Astrocyte of the spinal cord (primary cell): Measurements from ENCODE around the gene HOXB3.

Experiments
- DNase-seq: peaks from one replicate; pipeline ENCODE4 v3.0.0; 2011; ENCODE audit warnings: low read depth, low spot score
- H3K4me3 ChIP-seq: 2 replicates; pipeline ENCODE4 v1.5.1; 2011; ENCODE audit warnings: low read depth, mild to moderate bottlenecking, low read length, moderate library complexity
- in situ Hi-C: cut with HindIII; loops from 2 replicates; pipeline ENCODE4 v1.10.0; 2017; ENCODE audit warnings: low sequenced_read_pairs
- TF ChIP-seq, protein P1 (sequence below): IDR thresholded peaks from 2 replicates; pipeline ENCODE4 v1.5.1; 2012; ENCODE audit warnings: low read depth, mild to moderate bottlenecking, low read length, inconsistent platforms

Gene HOXB3

DNA sequence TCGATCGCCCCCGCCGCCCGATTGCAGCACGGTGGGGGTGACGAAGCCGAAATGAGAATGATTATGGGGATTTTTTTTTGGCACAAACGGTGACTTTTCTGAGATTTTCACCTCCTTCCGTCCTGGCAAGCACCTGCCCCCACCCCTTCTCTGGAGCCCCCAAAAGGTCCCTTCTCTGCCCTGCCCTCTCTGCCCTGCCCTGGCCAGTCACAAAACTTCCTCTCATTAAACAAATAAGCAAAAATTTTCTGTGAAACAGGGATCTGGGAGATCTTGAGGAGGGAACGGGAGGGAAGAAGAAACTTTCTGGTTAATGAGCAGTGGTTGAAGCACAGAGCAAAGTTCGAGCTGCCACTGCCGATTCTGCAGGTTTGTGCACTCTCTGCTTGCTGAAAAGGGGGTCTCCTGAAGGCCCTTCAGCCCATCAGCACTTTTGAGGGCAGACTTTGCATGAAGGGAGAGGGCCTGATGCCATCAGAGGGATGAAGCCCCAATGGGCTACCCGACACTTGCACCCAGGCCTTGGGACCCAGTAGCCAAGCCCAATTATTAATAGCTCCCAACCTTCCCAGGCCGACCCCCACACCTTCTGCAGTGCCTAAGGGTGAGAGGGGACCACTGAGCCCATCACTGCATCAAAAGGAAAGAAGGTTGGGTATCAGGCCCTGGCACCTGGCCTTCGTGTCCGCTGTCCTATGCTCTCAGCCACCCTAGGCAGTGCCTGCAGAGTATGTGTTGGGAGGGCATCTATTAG, 26.1 kb upstream of the HOXB3 start:
- in situ Hi-C loops = no loop called here
- peak overlapping the region; percentile 75 for H3K4me3 ChIP-seq
- DNase-seq = peak; percentile 50
- TF ChIP-seq, protein P1, sequence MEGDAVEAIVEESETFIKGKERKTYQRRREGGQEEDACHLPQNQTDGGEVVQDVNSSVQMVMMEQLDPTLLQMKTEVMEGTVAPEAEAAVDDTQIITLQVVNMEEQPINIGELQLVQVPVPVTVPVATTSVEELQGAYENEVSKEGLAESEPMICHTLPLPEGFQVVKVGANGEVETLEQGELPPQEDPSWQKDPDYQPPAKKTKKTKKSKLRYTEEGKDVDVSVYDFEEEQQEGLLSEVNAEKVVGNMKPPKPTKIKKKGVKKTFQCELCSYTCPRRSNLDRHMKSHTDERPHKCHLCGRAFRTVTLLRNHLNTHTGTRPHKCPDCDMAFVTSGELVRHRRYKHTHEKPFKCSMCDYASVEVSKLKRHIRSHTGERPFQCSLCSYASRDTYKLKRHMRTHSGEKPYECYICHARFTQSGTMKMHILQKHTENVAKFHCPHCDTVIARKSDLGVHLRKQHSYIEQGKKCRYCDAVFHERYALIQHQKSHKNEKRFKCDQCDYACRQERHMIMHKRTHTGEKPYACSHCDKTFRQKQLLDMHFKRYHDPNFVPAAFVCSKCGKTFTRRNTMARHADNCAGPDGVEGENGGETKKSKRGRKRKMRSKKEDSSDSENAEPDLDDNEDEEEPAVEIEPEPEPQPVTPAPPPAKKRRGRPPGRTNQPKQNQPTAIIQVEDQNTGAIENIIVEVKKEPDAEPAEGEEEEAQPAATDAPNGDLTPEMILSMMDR = no peak

DNA sequence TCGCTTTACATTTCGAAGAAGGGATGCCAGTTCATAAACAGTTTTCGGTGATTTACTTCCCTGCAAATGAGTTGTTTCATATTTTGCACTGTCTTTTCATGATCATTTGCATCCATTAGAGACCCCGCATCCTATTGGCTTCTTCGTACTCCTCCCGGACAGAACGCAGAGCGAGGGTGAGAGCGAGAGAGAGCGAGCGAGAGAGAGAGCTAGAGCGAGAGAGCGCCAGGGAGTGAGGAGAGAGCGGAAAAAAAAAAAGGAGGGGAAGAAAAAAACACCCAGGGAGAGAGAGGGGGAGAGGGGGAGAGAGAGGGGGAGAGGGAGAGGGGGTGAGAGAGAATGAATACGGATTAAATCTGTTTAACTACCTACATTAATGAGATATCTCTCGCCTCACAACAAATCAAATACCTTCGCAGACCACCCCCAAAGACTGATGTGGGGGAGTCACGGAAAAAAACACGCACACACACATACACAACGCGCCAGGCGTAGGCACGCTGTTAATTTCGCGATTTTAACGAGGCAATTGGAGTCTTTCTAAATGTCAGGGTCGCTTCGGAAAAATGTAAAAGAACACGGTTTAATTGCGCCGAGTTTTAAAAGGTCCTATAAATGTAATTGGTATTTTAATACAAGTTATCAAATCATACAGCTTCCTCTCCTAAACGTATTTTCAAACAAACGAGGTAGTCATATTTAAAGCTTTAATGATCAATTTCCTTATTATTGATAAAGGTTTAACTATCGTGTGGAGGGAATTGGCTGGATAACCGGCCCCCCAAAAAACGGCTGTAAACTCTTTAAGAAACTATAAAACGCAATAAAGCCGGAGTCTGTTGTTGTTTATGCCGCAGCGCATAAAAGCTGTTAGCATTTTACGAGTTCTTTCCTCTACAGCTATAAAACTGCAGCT, 25.3 kb upstream of the HOXB3 start, which contains the start of gene HOXB8:
Gene HOXB8, minus strand, starts transcription at position 246 of the 916 bp plus-strand sequence. CDS start 588 bp downstream, outside the sequence.
- TF ChIP-seq, protein P1 = no peak
- in situ Hi-C loops = no loop called here
- H3K4me3 ChIP-seq = peak within 1 kb of the TSS; percentile 75
- DNase-seq = peak; percentile 86

DNA sequence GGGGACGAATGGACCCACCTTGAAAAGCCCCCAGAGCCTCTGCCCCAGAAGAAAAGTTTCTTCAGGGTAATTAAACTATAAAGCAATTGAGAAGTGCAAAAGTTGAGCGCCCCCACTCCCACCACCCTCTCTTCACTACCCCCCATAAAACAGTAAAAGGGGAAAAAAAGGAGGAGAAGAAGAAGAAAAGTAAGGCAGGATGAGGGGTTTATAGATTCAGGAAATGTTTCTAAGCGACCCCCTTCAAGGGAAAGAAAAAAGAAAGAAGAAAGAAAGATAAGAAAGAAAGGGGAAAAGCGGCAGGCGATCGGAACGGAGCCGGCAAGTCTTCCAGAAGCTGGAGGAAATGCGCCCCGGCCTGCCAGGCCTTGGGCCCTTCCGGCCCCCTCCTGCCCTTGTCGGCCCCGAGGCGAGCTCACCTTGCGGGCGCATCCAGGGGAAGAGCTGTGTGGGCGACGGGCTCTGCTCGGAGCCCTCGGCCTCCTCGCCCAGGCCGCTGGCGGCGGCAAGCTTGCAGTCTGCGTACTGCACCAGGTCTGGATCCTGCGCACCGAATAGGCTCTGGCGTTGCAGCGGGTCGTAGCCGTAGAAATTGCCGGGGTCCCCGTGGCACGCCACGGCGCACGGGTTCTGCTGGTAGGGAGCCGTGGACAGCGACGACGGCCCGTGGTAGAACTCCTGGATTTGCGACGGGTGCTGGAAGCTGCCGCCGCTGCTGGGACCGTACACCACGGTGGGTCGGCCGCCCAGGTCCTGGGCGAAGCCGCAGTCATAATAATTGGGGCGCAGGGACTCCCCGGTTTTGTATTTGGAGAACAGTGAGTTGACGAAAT, 24.0 kb upstream of the HOXB3 start:
- in situ Hi-C loops = no loop called here
- peak overlapping the region; percentile 75 for H3K4me3 ChIP-seq
- DNase-seq = peak; percentile 44
- TF ChIP-seq, protein P1 = no peak

DNA sequence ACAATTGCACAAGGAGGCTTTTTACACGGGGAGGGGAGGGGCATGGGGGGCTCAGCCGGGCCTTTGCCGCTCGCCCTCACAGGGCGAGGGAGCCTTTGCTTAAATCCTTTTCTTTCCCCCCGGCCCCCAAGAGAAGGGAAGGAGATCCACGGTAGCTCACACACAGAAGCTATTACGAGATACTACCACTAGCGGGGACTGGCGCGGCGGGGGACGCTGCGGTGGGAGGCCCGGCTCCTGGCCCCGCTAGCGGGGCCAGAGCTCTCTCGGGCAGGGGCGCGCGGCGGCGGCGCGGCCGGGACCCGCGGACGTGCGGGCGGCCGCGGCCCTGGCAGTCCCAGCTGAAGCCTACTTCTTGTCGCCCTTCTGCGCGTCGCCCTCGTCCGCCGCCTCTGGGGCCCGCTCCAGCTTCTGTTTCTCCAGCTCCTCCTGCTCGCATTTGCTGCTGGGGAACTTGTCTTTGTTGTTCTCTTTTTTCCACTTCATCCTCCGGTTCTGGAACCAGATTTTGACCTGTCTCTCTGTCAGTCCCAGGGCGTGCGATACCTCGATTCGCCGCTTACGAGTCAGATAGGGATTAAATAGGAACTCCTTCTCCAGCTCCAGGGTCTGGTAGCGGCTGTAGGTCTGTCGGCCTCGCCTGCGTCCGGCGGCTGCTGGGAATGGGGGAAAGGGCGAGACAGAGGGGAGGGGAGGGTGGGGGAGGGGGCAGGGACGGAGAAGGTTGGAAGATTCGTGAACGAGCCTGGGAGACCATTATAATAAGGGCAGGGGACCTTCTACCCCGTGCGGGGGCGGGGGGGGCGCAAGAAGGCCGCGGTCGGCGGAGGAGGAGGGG, 23.0 kb upstream of the HOXB3 start:
- TF ChIP-seq, protein P1 = peak; percentile 11
- in situ Hi-C loops = no loop called here
- peak; percentile 53 for DNase-seq
- H3K4me3 ChIP-seq = peak overlapping the region; percentile 75

DNA sequence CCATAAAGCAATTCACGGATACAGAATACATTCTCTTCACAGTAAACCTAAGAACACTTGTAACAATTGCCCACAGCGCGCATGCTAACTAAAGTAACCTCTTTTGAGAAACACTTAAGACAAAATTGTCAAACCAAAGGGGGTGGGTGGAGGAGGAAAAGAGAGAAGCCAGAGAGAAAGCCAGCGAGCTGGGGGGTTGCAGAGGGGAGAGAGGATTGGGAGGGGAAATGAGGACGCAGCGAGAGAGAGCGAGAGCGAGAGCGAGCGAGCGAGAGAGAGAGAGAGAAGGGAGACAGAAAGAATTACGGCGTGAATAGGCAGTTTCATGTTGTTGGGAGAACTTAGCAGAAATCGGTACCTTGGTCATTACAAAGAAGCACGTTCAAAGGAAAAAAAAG, 22.4 kb upstream of the HOXB3 start:
- in situ Hi-C loops = no loop called here
- H3K4me3 ChIP-seq = peak overlapping the region; percentile 75
- peak; percentile 61 for DNase-seq
- TF ChIP-seq, protein P1 = no peak
